H1 (cell line): ENCODE measurements around the gene KANSL1L. TPM values are rescaled to one million over a fixed set of nuclear protein-coding genes. Genes with fewer than 3 reads are reported as not detected.

Experiments
- CTCF ChIA-PET: fragments of 300-600 bp; sonication (Branson Sonifier 250); formaldehyde crosslinking; loops from one replicate; lab custom pipeline; 2021; ENCODE audit not compliant: partially characterized antibody; lab: Charles Lee
- POLR2A ChIA-PET: fragments of 300-600 bp; sonication (Branson Sonifier 250); formaldehyde crosslinking; loops from one replicate; lab custom pipeline; 2021; ENCODE audit warnings: inconsistent platforms; ENCODE audit not compliant: partially characterized antibody; lab: Charles Lee
- DNase-seq, 2 experiments: peaks; one replicate each; pipeline versions ENCODE4 v3.0.0 to v3.0.0-alpha.2; 2010 to 2022; ENCODE audit warnings: low spot score in 2 of 2, low read depth in 1 of 2, mixed read lengths in 1 of 2
- FAIRE-seq: peaks from 2 replicates; lab custom pipeline; 2011; peaks lifted over from hg19 to GRCh38; lab: Jason Lieb, UNC
- H2AFZ ChIP-seq: 2 replicates; pipeline ENCODE4 v1.8.1; 2012; ENCODE audit warnings: low read length, inconsistent platforms
- H2AK5ac ChIP-seq: 2 replicates; pipeline ENCODE4 v1.6.1; 2013; ENCODE audit warnings: low read depth, low read length
- H2BK120ac ChIP-seq: replicated peaks from 2 replicates; pipeline ENCODE3; 2013; ENCODE audit warnings: low read depth, low read length, inconsistent platforms
- H2BK12ac ChIP-seq: 2 replicates; pipeline ENCODE4 v1.6.1; 2013; ENCODE audit warnings: low read depth, low read length
- H2BK15ac ChIP-seq: 2 replicates; pipeline ENCODE4 v1.6.1; 2013; ENCODE audit warnings: low read length
- H2BK20ac ChIP-seq: 2 replicates; pipeline ENCODE4 v1.6.1; 2013; ENCODE audit warnings: low read length
- H2BK5ac ChIP-seq: 2 replicates; pipeline ENCODE4 v1.6.1; 2013; ENCODE audit warnings: low read depth, low read length
- H3K14ac ChIP-seq: 2 replicates; pipeline ENCODE4 v1.6.1; 2013; ENCODE audit warnings: inconsistent platforms; ENCODE audit not compliant: insufficient read length
- H3K18ac ChIP-seq: 2 replicates; pipeline ENCODE4 v1.6.1; 2013; ENCODE audit warnings: low read length; ENCODE audit errors: extremely low read depth
- H3K23ac ChIP-seq: 2 replicates; pipeline ENCODE4 v1.6.1; 2013; ENCODE audit warnings: inconsistent platforms; ENCODE audit not compliant: insufficient read length
- H3K23me2 ChIP-seq: 2 replicates; pipeline ENCODE4 v1.6.1; 2013; ENCODE audit warnings: low read depth, low read length
- H3K27ac ChIP-seq: 2 replicates; pipeline ENCODE4 v1.6.1; 2011; ENCODE audit warnings: low read depth, low read length, inconsistent platforms
- H3K27me3 ChIP-seq, 4 experiments: replicated peaks in 1 of 4; 1 replicate in 1 of 4; 2 replicates in 3 of 4; pipeline versions ENCODE4 v1.6.1 to v1.8.1; 2011 to 2013; ENCODE audit warnings: low read length in 3 of 4, mild to moderate bottlenecking in 3 of 4, inconsistent platforms in 2 of 4, mixed read lengths in 2 of 4, moderate library complexity in 1 of 4; ENCODE audit not compliant: control insufficient read depth in 3 of 4, insufficient read depth in 3 of 4; ENCODE audit errors: extremely low read depth in 1 of 4
- H3K36me3 ChIP-seq, 4 experiments: 2 replicates each; pipeline versions ENCODE4 v1.6.1 to v1.8.1; 2011 to 2013; ENCODE audit warnings: mild to moderate bottlenecking in 4 of 4, low read length in 3 of 4, moderate library complexity in 2 of 4, control low read depth in 1 of 4, inconsistent platforms in 1 of 4; ENCODE audit not compliant: insufficient read depth in 4 of 4, control insufficient read depth in 2 of 4
- H3K4ac ChIP-seq: replicated peaks from 2 replicates; pipeline ENCODE3; 2013; ENCODE audit warnings: low read length, low read depth, mixed read lengths, inconsistent platforms; ENCODE audit not compliant: insufficient read length
- H3K4me1 ChIP-seq, 4 experiments: replicated peaks in 1 of 4; 1 replicate in 1 of 4; 2 replicates in 3 of 4; pipeline versions ENCODE4 v1.6.1 to v1.8.1; 2011 to 2013; ENCODE audit warnings: low read length in 3 of 4, inconsistent platforms in 2 of 4, mixed read lengths in 1 of 4; ENCODE audit not compliant: insufficient read depth in 4 of 4, control insufficient read depth in 3 of 4
- H3K4me2 ChIP-seq, 2 experiments: 2 replicates each; pipeline versions ENCODE4 v1.6.1 to v1.8.1; 2011 to 2013; ENCODE audit warnings: low read depth in 2 of 2, low read length in 2 of 2, control low read depth in 1 of 2, inconsistent platforms in 1 of 2, mild to moderate bottlenecking in 1 of 2; ENCODE audit not compliant: insufficient read depth in 1 of 2
- H3K4me3 ChIP-seq, 4 experiments: fragments of 200-600, 300-600 bp in 1 of 4; sonication (generic), shearing (Covaris generic), sonication (Bioruptor Twin) in 1 of 4; 2 replicates each; pipeline versions ENCODE4 v1.5.1 to v1.8.1; 2011 to 2016; ENCODE audit warnings: low read length in 4 of 4, low read depth in 3 of 4, control low read depth in 2 of 4, inconsistent platforms in 2 of 4, mild to moderate bottlenecking in 2 of 4, mixed read lengths in 1 of 4, moderate library complexity in 1 of 4; ENCODE audit not compliant: insufficient read depth in 2 of 4; ENCODE audit errors: extremely low read depth in 1 of 4
- H3K56ac ChIP-seq: replicated peaks from 2 replicates; pipeline ENCODE3; 2013; ENCODE audit warnings: low read depth, mild to moderate bottlenecking, mixed read lengths, low read length, inconsistent platforms; ENCODE audit not compliant: insufficient read length
- H3K79me1 ChIP-seq: 2 replicates; pipeline ENCODE4 v1.6.1; 2013; ENCODE audit warnings: low read depth, low read length, control low read depth
- H3K79me2 ChIP-seq, 2 experiments: 2 replicates each; pipeline versions ENCODE4 v1.6.1 to v1.8.1; 2012 to 2013; ENCODE audit warnings: low read length in 2 of 2, mild to moderate bottlenecking in 2 of 2, inconsistent platforms in 1 of 2; ENCODE audit not compliant: insufficient read depth in 2 of 2, control insufficient read depth in 1 of 2
- H3K9ac ChIP-seq, 4 experiments: replicated peaks in 1 of 4; 1 replicate in 1 of 4; 2 replicates in 3 of 4; pipeline versions ENCODE4 v1.6.1 to v1.8.1; 2011 to 2013; ENCODE audit warnings: low read depth in 3 of 4, low read length in 3 of 4, control low read depth in 2 of 4, mild to moderate bottlenecking in 2 of 4, moderate library complexity in 2 of 4, inconsistent platforms in 1 of 4; ENCODE audit errors: extremely low read depth in 1 of 4
- H3K9me3 ChIP-seq, 2 experiments: 2 replicates each; pipeline versions ENCODE4 v1.6.1 to v1.8.1; 2012 to 2013; ENCODE audit warnings: mild to moderate bottlenecking in 2 of 2, moderate library complexity in 2 of 2, control low read depth in 1 of 2, inconsistent platforms in 1 of 2, low read depth in 1 of 2, low read length in 1 of 2, mixed read lengths in 1 of 2; ENCODE audit not compliant: insufficient read depth in 2 of 2
- H4K20me1 ChIP-seq, 2 experiments: replicated peaks in 1 of 2; 2 replicates each; pipeline versions ENCODE3 to v1.8.1; 2011 to 2013; ENCODE audit warnings: inconsistent platforms in 2 of 2, low read length in 2 of 2, mild to moderate bottlenecking in 1 of 2; ENCODE audit not compliant: insufficient read depth in 2 of 2, control insufficient read depth in 1 of 2
- H4K5ac ChIP-seq: 2 replicates; pipeline ENCODE4 v1.6.1; 2013; ENCODE audit warnings: low read length, low read depth, mixed read lengths, inconsistent platforms; ENCODE audit not compliant: insufficient read length
- H4K8ac ChIP-seq: 2 replicates; pipeline ENCODE4 v1.8.0; 2013; ENCODE audit warnings: mild to moderate bottlenecking, moderate library complexity, low read length, inconsistent platforms; ENCODE audit not compliant: insufficient read depth; ENCODE audit errors: extremely low read depth
- H4K91ac ChIP-seq: replicated peaks from 2 replicates; pipeline ENCODE3; 2013; ENCODE audit warnings: low read length, mixed read lengths, inconsistent platforms; ENCODE audit not compliant: insufficient read length
- BACH1 ChIP-seq: IDR thresholded peaks from 2 replicates; pipeline ENCODE4 v1.6.1; 2012; ENCODE audit warnings: low read length, improper control_type of control experiment
- HDAC6 ChIP-seq: IDR thresholded peaks from one replicate; pipeline ENCODE4 v1.7.1; 2012; ENCODE audit warnings: low read depth, mild to moderate bottlenecking, inconsistent platforms, low read length, moderate library complexity
- KDM4A ChIP-seq: IDR thresholded peaks from one replicate; pipeline ENCODE4 v1.7.1; 2012; ENCODE audit warnings: low read depth, mild to moderate bottlenecking, moderate library complexity, low read length, inconsistent platforms; ENCODE audit not compliant: severe bottlenecking
- MAFK ChIP-seq: IDR thresholded peaks from 2 replicates; pipeline ENCODE4 v1.6.1; 2012; ENCODE audit warnings: low read depth, mild to moderate bottlenecking, improper control_type of control experiment, low read length
- RBBP5 ChIP-seq: IDR thresholded peaks from 2 replicates; pipeline ENCODE4 v1.7.1; 2012; ENCODE audit warnings: low read depth, mild to moderate bottlenecking, inconsistent platforms, low read length, moderate library complexity, borderline replicate concordance
- RNF2 ChIP-seq: fragments of 200-900, 300-1000 bp; sonication (generic); IDR thresholded peaks from 2 replicates; pipeline ENCODE4 v1.7.1; 2016; ENCODE audit warnings: borderline replicate concordance, low read depth, mild to moderate bottlenecking, antibody characterized with exemption, low read length; ENCODE audit not compliant: poor library complexity, severe bottlenecking; ENCODE audit errors: missing control alignments
- SRF ChIP-seq: IDR thresholded peaks from 2 replicates; pipeline ENCODE4 v1.6.1; 2011; ENCODE audit warnings: mild to moderate bottlenecking, low read depth, low read length, moderate library complexity
- YY1 ChIP-seq: IDR thresholded peaks from 2 replicates; pipeline ENCODE4 v1.6.1; 2011; ENCODE audit warnings: low read depth, mild to moderate bottlenecking, low read length
- WGBS, 2 experiments: shearing (Covaris generic) in 1 of 2; methylation state at CpG; one replicate each; pipeline versions ENCODE4 v1.1.6 to v1.1.7; 2013 to 2015; ENCODE audit warnings: low lambda C conversion rate in 2 of 2, mixed read lengths in 2 of 2, inconsistent platforms in 1 of 2, low coverage in 1 of 2, missing lambda C conversion rate in 1 of 2; ENCODE audit not compliant: insufficient replicate concordance in 2 of 2, insufficient coverage in 1 of 2, insufficient read length in 1 of 2; ENCODE audit errors: extremely low coverage in 1 of 2, missing lambda C conversion rate in 1 of 2; 5-methylcytosine and 5-hydroxymethylcytosine counted together
- polyA plus RNA-seq, 7 experiments: library from polyadenylated mRNA; depleted of rRNA in 3 of 7; stranded (reverse) in 5 of 7; unstranded in 2 of 7; fragments of >200 nt in 5 of 7; fragments of 200-250 nt in 2 of 7; gene quantifications; 1 replicate in 5 of 7; 2 replicates in 1 of 7; 4 replicates in 1 of 7; pipeline versions ENCODE4 v1.2.1 to v1.2.3, GENCODE V29; 2011 to 2013; ENCODE audit warnings: missing spikeins in 2 of 7, mixed read lengths in 2 of 7
- total RNA-seq: library from RNA; stranded (reverse); fragmentation: NEBNext Ultra II Directional; extraction: Animal tissue kit (Norgen Biotek cat#: 25700); gene quantifications from 2 replicates; pipeline ENCODE4 v1.2.1, GENCODE V29; 2021

Gene KANSL1L
- total and polyA plus RNA-seq, 2 of the 8 experiments (the other 6 are each of a cell fraction or from before 2014, with no cell fraction given) = 5.4 to 17.2 TPM

DNA sequence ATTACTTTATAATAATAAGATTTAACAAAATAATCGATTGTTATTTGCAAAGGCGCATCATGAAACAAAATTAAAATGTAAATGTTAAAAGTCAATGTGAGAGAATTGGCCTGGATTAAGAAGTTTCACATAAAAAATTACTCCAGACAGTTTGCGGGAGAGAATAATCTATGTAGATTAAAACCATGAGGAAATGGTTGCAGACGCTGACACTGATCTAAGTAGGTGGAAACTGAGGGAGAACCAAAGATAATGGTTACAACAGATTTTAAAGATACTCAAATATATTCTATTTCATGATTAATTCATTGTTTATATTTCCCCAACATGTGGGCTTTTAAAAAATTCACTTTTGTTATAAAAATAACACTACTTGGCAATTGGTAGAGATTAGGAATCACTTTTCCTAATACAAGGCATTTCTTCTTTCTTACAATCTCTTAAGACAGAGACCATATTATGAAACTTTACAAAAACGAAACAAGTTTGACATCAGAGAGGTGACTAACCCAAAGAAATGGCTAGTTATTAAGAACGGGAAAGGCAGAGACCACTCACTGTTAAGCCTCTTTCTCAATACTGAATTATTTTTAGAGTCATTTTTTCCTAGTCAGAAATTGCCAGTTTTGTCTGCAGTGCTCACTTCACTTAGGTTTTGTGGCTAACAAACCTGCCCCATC, 1.6 kb downstream of the KANSL1L start:
- no peak overlapping the region for H3K23ac ChIP-seq
- H3K79me1 ChIP-seq = no peaks in the 10 kb centered on the region
- TF ChIP-seq RBBP5 (no peak), YY1 (no peak), BACH1 (no peak), KDM4A (no peak), MAFK (no peak), SRF (no peak), RNF2 (no peak), HDAC6 (no peak)
- no peak overlapping the region for H2AK5ac ChIP-seq
- H4K5ac ChIP-seq = no peak overlapping the region
- no peak overlapping the region for H2BK5ac ChIP-seq
- peaks cover 0 to 4% (median 0%) of the 10 kb centered on the region in 4 experiments; a peak in 1 of 7 replicates for H3K4me1 ChIP-seq
- H4K91ac ChIP-seq = no peak overlapping the region
- peaks cover 0 to 50% of the 10 kb centered on the region in 2 experiments; a peak in 2 of 4 replicates for H3K79me2 ChIP-seq
- H4K8ac ChIP-seq = no peak overlapping the region
- CTCF ChIA-PET = no interaction called here
- H2BK20ac ChIP-seq = no peak overlapping the region
- H3K56ac ChIP-seq = no peak overlapping the region
- peaks cover 10% of the 10 kb centered on the region for H3K23me2 ChIP-seq
- DNase-seq (no peak), FAIRE-seq (no peak)
- H3K9me3 ChIP-seq = no peaks in the 10 kb centered on the region
- peak overlapping the region; percentile 27; the same call in 1 of the 2 replicates for H2BK12ac ChIP-seq
- no peak overlapping the region for H3K14ac ChIP-seq
- H3K27me3 ChIP-seq = no peaks in the 10 kb centered on the region
- no peak overlapping the region for H2BK15ac ChIP-seq
- no peak overlapping the region for H3K4ac ChIP-seq
- H3K4me2 ChIP-seq = peak overlapping the region; percentile 65 to 80
- no peak overlapping the region for H2BK120ac ChIP-seq
- H3K9ac ChIP-seq = peak overlapping the region; percentile 78 to 91 (median 81)
- H3K18ac ChIP-seq = no peak overlapping the region
- no peaks in the 10 kb centered on the region; a peak in 1 of 8 replicates for H3K36me3 ChIP-seq
- peak overlapping the region; percentile 74 for H3K27ac ChIP-seq
- H3K4me3 ChIP-seq = peak overlapping the region; percentile 66 to 86 (median 77)
- H4K20me1 ChIP-seq = no peaks in the 10 kb centered on the region
- WGBS, 2 experiments = 62% methylated on average over 6 of the region's 6 CpGs; no CpG with 5 or more reads in 1 of the 2 experiments
- no peak overlapping the region for H2AFZ ChIP-seq
- POLR2A ChIA-PET = no interaction called here
